GM18517 (cell line): ENCODE results near the gene ANKRD39.
A peak's percentile ranks its signal among the peaks of the same experiment; 100 is the strongest.
"Not testable (repeated sequence)": the region's sequence is repeated elsewhere in the genome, so short reads cannot be mapped to it uniquely, and the experiment has no call there.

Source experiments
- ATAC-seq: cut with Tn5 transposase; IDR thresholded peaks from one replicate; pipeline ENCODE4 v1.9.1; 2021; ENCODE audit warnings: mild to moderate bottlenecking, moderate library complexity; ENCODE audit not compliant: unreplicated experiment

The ANKRD39 gene

DNA sequence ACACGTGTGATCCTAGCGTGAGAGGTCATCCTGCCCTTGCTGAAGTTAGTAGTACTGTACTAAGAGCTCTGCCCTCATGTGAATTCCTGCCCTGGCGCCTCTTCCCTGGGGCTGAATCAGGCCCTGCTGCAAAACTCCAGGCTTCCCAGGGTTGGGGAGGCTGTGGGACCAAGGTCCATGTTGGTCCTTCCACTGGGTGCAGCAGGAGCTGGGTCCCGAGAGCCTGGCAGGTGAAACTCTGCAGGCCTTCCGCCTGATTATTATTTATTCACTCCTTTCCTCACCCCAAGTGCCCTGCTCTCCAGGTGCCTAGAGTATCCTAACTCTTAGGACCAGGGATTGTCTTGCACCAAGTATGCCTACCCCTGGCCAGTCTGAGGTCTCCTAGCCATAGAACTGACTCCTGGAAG is 47.0 kb downstream of the ANKRD39 start:
- no peak for ATAC-seq

DNA sequence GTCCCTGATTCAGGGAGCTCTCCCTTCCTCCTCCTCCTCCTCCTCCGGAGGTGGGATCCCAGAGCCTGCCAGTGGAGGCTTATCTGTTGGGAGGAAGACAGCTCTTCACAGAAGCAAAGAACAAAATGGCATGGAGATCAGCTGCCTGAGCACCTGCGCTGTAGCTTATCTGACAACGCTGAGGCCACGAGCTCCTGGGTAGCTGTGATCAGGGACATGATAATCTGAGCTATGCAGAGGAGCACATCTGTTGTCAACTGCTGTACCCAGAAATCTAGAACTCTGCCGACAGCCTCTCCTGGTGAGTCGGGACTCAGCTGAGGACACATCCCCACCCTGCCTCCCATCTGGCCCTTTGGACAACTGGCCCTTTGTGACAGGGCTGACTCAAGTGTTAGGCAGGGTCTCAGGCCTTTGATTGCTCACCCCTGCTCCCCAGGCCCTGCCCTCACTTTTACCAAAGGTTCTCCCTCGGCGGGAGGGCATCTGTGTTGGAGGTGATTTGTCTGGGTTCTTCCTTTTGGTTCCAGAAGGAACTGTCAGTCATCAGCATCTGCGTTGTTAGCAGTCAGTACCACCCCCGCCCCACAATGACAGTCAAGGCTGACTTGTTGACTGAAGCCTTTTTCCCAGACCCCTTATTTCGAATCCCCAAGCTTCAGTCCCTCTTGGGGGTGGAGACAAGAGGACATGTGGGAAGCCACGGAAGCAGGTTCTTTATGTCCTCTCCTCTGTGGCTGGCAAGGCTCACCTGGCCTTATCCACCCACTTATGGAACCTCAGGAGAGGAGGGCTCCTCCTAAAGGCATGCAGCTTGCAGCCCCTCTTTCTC is 47.6 kb downstream of the ANKRD39 start:
- ATAC-seq: no peak

DNA sequence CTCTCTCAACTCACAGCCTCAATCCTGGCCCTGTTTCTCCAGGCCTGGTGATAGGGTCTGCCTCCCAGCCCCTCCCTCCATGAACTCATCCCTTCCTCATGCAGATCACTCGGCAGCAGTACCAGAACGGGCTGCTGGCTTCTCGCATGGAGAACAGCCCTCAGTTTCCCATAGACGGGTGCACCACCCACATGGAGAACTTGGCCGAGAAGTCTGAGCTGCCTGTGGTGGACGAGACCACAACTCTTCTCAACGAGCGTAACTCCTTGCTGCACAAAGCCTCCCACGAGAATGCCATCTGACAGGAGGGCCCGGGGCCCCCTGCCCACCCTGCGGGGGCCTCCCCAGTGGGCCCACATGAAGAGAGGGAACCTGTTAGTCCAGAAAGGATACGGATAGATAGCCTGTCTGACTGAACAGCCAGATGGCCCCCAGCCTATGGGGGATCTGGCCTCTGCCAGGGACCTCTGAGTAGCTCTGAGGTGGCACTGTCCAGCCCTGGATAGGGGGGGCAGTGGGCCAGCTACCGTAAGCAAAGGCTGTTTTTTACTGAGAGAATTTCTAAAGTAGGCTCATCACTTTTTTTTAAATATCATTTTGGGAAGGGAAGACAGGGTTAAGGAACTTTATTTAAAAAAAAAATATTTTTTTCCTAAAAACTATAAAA is 48.5 kb downstream of the ANKRD39 start:
- no peak for ATAC-seq

DNA sequence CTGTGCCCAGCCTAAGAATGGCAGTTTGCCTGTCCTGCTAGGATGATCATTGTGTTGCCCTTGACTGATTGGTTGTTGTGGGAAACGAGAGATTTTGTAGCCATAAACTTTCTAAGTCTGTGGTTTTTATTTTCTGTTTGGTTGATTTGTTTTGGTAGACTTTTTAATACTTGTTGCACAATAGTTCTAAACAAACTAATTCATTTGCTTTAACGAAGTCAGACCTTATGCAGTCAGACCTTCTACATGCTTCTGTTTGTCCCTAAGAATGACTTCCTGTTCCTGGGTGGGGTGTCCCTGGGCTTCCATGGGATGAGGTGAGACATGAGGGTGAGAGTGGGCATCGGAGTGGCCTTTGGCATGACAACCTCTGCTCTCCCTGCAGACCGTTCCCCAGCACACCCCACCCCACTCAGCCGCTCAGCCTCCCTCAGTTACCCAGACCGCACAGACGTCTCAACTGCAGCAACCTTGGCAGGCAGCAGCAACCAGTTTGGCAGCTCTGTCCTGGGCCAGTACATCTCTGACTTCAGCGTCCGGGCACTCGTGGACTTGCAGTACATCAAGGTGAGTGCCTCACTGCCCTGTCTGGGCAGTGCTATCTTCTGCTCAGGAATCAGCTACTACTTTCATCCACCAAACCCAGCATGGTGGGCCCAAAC is 49.5 kb downstream of the ANKRD39 start:
- no peak for ATAC-seq

DNA sequence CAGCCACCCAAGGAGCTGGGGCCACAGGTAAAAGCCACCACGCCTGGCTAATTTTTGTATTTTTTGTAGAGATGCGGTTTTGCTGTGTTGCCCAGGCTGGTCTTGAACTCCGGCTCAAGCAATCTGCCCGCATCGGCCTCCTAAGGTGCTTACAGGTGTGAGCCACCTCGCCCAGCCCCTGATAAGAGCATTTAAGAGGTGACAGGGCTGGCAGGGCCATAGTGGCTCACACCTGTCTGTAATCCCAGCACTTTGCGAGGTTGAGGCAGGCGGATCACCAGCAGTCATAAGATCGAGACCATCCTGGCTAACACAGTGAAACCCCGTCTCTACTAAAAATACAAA is 50.7 kb downstream of the ANKRD39 start:
- no peak for ATAC-seq

DNA sequence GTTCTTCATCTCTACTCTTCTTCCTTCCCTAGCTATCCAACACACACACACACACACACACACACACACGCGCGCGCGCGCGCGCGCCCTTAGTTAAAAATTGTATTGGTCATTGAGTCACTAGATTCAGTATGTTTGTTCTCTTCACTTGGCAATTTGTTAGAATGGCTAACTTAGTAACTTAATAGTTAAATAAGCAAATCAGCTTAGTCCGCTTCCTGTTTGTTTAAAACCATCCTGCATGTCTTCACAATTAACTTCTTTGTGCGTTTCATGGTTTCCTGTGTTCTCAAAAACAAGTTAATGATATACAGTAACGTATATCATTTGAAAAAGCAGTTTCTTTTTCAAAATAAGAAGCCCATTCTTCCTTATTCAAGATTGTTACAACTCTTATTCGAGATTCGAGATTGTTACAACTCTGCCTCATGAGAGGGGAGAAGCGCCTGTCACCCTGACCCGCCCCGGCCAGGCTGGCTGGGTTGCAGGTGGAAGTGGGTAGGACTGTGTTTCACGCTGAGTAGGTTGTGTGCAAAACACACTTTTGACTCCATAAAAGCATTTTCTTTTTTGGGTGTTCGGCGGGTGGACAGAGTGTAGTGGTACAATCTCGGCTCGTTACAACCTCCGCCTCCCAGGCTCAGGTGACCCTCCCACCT is 51.2 kb downstream of the ANKRD39 start:
- ATAC-seq: peak; percentile 48

DNA sequence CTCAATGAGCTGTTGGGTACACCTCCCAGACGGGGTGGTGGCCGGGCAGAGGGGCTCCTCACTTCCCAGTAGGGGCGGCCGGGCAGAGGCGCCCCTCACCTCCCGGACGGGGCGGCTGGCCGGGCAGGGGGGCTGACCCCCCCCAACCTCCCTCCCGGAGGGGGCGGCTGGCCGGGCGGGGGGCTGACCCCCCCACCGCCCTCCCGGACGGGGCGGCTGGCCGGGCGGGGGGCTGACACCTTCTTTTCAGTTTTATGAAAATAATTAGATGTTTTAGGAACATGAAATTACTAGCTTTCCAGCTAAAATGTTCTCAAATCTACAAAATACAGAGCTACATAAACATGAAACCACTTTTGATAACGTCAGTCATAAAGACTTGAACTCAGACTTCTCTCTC is 51.9 kb downstream of the ANKRD39 start:
- not testable (repeated sequence) for ATAC-seq

DNA sequence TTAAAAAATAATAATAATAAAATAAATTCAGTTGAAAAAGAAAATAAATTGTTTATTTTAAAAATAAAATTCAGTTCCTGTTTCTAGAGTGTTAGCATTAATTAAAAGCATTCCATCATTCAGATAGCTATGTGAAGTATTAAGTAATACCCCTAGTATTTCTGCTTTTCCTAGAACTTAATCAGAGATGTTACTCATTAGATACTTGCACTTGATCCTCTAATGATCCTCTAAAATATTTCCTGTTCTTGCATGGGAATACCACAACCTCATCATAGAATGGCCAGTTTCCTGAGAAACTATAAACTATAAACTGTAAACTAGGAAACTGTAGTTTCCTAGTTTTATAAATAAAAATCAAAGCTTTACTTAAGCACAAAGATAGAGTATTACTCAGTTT is 52.8 kb downstream of the ANKRD39 start:
- no peak for ATAC-seq

DNA sequence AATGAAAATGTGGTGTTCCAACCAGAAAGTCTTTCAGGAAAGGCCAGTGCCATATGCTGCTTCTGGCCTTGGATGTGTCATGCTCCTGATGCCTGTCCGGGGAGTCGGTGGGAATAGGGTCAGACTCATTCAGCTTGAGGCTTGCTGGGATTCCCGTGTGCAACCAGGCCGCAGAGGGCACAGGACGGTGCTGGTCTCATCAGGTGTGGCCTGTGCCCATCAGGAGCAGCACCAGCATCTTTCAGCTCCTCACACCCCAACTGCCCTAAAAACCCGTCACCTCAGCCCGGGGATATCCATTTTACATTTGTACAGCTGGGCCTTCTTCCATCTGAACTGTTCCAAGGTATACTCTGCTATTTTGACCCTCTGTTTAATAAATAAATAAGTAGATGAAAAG is 55.1 kb downstream of the ANKRD39 start:
- ATAC-seq: no peak

DNA sequence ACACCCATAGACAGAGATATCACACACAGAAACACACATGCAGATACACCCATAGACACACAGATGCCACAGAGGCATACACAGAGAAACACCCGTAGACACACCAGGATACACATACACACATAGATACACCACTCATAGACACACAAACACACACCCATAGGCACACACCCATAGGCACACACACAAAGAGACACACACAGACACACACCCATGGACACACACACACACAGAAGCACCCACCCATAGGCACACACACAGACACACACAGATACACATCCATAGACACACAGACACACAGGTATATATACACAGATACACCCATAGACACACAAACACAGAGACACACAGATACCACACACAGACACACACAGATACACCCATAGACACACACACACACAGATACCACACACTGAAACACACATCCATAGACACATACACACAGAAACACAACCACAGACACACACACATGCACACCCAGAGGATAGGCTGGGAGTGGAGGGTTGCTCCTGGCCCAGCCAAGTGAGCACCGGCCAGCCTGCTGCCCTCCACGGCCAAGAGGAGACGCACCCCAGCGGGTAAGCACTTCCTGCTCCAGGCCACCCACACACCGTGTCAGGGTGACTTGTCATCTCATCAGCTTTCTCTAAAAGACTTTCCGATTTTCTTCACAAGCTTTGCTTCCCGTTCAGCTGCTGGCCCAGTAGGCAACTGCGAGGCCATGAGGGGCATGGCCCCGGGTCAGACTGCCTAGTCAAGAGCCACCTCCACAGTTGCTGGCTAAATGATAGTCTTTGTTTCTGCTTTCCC is 55.8 kb downstream of the ANKRD39 start:
- no peak for ATAC-seq

DNA sequence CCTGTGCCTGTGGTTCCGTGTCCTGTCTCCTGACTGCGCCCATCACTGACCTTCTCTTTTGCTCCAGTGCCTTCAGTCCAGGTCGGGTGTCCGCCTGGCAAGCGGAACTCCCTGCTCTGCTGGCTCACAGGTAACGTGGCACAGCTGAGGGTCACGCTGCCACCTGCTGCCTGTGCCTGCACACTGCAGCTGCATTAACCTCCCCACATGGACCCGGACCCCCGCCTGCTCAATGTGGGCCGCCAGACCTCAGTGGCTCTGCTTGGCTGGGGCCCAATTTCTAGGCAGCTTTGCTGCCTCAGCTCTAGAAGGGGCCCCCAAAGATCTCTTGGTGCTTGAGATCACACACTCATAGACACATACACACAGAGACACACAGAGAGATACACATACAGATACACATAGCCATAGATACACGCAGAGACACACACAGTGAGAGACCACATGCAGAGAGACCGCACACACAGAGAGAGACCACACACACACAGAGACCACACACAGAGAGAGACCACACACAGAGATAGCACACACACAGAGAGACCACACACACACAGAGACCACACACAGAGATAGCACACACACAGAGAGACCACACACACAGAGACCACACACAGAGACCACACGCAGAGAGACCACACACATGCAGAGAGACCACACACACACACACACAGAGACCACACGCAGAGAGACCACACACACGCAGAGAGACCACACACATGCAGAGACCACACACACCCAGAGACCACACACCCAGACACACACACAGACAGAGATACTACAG is 56.6 kb downstream of the ANKRD39 start:
- peak; percentile 55 for ATAC-seq

DNA sequence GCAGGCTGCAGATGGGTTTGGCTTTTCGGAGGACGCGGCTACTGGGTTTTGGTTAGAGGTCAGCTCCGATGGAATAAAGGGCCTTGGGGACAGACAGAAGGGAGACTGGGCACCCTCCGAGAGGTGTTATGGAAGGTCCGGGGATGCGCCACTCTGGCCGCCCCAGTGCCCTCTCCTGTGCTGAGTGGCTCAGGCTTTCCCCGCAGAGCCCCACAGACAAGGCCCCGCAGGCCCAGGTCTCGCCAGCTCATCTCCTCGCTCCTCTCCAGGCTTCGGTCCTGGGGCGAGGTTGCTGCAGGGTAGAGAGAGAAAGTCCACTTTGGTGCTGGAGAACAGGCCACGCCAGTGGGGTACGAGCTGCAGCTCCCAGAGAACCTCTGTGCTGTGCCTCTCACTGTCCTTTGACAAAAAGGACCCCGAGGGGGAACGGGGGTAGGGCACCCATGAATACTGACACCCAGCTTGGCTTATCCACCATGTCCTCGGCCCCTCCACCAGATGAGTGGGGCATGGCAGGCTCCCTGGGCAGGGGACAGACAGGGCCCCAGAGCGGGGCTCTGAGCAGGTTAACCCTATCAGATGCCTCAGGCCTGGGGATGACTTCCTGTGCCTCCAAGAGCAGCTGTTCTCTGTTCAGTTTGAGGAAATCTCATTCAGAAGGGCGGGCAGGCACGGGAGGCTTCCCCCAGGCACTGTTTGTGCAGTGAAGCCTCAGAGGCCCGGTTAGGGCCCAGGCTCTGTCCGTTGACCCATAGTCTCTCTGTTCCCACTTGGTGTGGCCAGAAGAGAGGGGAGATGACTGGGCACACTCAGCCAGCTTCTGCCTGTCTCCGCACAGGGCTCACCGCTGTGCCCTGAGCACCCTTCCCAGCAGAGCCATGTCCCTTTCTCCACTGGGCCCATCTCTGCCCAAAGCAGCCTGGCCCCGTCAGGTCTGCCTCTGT is 57.5 kb downstream of the ANKRD39 start:
- ATAC-seq: peak; percentile 8

DNA sequence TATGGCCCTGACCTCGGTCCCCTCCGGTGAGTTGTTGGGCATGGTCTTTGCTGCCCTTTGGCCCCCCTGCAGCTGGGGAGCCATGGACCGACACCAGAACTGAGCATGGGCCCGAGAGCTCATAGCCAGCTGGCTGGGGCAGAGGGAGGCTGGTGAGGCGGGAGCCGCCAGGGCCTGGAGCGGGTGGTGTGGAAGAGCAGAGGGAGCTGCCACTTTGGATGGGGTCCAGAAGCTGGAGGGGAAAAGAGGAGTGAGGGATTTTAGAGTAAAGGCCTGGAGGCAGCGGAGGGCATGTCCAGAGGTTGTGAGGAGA is 58.2 kb downstream of the ANKRD39 start:
- no peak for ATAC-seq

DNA sequence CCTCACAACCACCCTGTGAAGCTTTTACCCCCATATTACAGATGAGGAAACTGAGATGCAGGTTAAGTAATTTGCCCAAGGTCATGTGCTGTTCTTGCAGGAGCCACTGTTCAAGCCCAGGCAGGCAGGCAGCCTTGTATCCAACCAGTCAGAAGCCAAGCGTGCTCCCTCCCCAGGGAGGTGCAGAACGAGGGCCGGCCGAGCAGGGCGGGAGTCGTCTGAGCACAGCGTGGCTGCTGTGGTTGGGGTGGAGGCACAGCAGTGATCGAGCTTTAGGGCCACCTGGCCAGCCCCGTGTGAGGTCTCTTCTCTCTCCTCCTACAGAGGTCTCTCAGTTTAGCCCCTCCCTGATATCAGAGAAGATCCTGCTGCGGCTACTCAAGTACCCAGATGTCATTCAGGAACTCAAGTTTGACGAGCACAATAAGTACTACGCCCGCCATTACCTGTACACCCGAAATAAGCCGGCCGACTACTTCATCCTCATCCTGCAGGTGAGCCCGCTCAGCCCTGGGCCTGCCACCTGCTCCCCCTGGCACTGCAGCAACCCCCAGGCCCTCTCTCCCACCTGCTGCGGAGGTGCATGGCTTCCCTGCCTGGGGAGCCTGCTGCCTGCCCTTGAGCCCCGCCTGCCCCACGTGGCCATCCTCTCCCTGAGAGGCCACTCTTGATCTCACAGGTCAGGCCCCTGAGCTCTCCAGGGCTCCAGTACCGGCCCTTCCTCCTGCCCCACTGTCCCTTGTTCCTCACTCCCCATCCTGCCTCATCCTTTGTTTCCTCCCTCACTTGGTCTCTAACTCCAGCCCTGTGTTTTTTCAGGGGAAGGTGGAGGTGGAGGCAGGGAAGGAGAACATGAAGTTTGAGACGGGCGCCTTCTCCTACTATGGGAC is 58.8 kb downstream of the ANKRD39 start:
- no peak for ATAC-seq
